Keratinocyte (primary cell): ENCODE results near the gene DCN. TPM values are rescaled to one million over a fixed set of nuclear protein-coding genes. Genes with fewer than 3 reads are reported as not detected.

Source experiments
- DNase-seq: peaks from one replicate; pipeline ENCODE4 v3.0.0-alpha.2; 2011; ENCODE audit warnings: low read depth, missing footprints, low spot score
- FAIRE-seq: peaks from 2 replicates; lab custom pipeline; 2011; peaks lifted over from hg19 to GRCh38; lab: Jason Lieb, UNC
- H2AFZ ChIP-seq: 2 replicates; pipeline ENCODE4 v1.6.0; 2012; ENCODE audit warnings: low read length, control low read depth, inconsistent platforms; ENCODE audit not compliant: control insufficient read depth
- H3K27ac ChIP-seq: 2 replicates; pipeline ENCODE4 v1.5.1; 2011; ENCODE audit warnings: low read length; ENCODE audit not compliant: control insufficient read depth, insufficient read depth
- H3K27me3 ChIP-seq: 3 replicates; pipeline ENCODE4 v1.6.0; 2011; ENCODE audit warnings: low read length; ENCODE audit not compliant: control insufficient read depth, insufficient read depth; ENCODE audit errors: extremely low read depth
- H3K36me3 ChIP-seq, 2 experiments: 2 replicates in 1 of 2; 3 replicates in 1 of 2; pipeline ENCODE4 v1.5.1; 2011; ENCODE audit warnings: low read length in 2 of 2, mild to moderate bottlenecking in 1 of 2; ENCODE audit not compliant: control insufficient read depth in 2 of 2, insufficient read depth in 2 of 2; ENCODE audit errors: extremely low read depth in 1 of 2
- H3K4me1 ChIP-seq: 3 replicates; pipeline ENCODE4 v1.5.1; 2011; ENCODE audit warnings: low read length; ENCODE audit not compliant: control insufficient read depth, insufficient read depth; ENCODE audit errors: extremely low read depth
- H3K4me2 ChIP-seq: 3 replicates; pipeline ENCODE4 v1.6.0; 2011; ENCODE audit warnings: low read depth, low read length; ENCODE audit not compliant: control insufficient read depth, insufficient read depth; ENCODE audit errors: extremely low read depth
- H3K4me3 ChIP-seq, 3 experiments: fragments of 200-600 bp in 1 of 3; sonication (generic) in 1 of 3; 2 replicates in 2 of 3; 3 replicates in 1 of 3; pipeline ENCODE4 v1.5.1; 2011 to 2016; ENCODE audit warnings: low read length in 3 of 3, mild to moderate bottlenecking in 3 of 3, control low read depth in 2 of 3, inconsistent platforms in 1 of 3, low read depth in 1 of 3, mixed read lengths in 1 of 3, mixed run types in 1 of 3, moderate library complexity in 1 of 3; ENCODE audit not compliant: control insufficient read depth in 2 of 3, insufficient read depth in 2 of 3; ENCODE audit errors: extremely low read depth in 1 of 3
- H3K79me2 ChIP-seq: 2 replicates; pipeline ENCODE4 v1.6.0; 2012; ENCODE audit warnings: low read length; ENCODE audit not compliant: control insufficient read depth, insufficient read depth
- H3K9ac ChIP-seq: 3 replicates; pipeline ENCODE4 v1.6.0; 2011; ENCODE audit warnings: low read length; ENCODE audit not compliant: control insufficient read depth, insufficient read depth; ENCODE audit errors: extremely low read depth
- H3K9me1 ChIP-seq: 3 replicates; pipeline ENCODE4 v1.6.0; 2011; ENCODE audit warnings: low read length; ENCODE audit not compliant: control insufficient read depth, insufficient read depth; ENCODE audit errors: extremely low read depth
- H3K9me3 ChIP-seq: 2 replicates; pipeline ENCODE4 v1.5.1; 2012; ENCODE audit warnings: low read depth, low read length; ENCODE audit not compliant: control insufficient read depth
- H4K20me1 ChIP-seq: 3 replicates; pipeline ENCODE4 v1.6.0; 2011; ENCODE audit warnings: low read length; ENCODE audit not compliant: control insufficient read depth, insufficient read depth; ENCODE audit errors: extremely low read depth
- EZH2 ChIP-seq: IDR thresholded peaks from one replicate; pipeline ENCODE4 v1.6.1; 2012; ENCODE audit warnings: inconsistent platforms, mild to moderate bottlenecking, low read length, moderate library complexity
- dilution Hi-C: fragments of 300-500 bp; cut with MboI; formaldehyde crosslinking; loops from one replicate; pipeline ENCODE4 v1.7.0; 2020; ENCODE audit warnings: low sequenced_read_pairs; ENCODE audit not compliant: extremely low pct_ligation_motif_present
- polyA plus RNA-seq, 5 experiments: library from polyadenylated mRNA; depleted of rRNA in 3 of 5; stranded (reverse) in 3 of 5; stranded (forward) in 1 of 5; unstranded in 1 of 5; fragments of >200 nt; gene quantifications; 1 replicate in 1 of 5; 2 replicates in 3 of 5; 3 replicates in 1 of 5; pipeline versions ENCODE4 v1.2.1 to v1.2.3, GENCODE V29; 2011 to 2012; ENCODE audit warnings: missing spikeins in 2 of 5, low read depth in 1 of 5, low replicate concordance in 1 of 5
- TF ChIP-seq, protein P1 (sequence below), 3 experiments: IDR thresholded peaks in 1 of 3; conservative IDR thresholded peaks in 1 of 3; optimal IDR thresholded peaks in 1 of 3; 2 replicates in 2 of 3; 3 replicates in 1 of 3; pipeline versions ENCODE3 to v1.5.1; 2011; ENCODE audit warnings: low read length in 3 of 3, mild to moderate bottlenecking in 3 of 3, moderate library complexity in 2 of 3, control low read depth in 1 of 3, inconsistent platforms in 1 of 3; ENCODE audit not compliant: insufficient read depth in 2 of 3; ENCODE audit errors: extremely low read depth in 1 of 3

The DCN gene
- polyA plus RNA-seq, 1 donor (not counting 4 experiments of a cell fraction or from before 2014, with no cell fraction given): 2.5 TPM

DNA sequence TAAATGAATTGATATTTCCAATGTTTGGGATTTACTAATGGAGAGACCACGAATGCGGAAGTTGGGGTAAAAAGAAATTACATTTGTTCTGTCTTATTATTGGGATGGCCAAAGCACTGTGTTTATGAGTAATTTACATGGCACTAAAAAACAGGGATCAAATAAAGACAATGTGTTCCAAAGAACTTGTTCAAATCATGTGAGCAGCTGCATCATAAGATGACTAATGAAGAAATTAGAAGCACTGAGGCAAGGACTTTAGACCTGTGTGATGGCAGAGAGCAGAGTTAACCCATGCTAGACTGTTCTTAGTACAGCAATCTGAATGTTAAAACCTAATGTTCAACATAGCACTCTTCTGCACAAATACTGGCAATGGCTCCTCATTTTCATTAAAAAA is 34.3 kb upstream of the DCN start:
- no peak for DNase-seq
- TF ChIP-seq, protein P1, sequence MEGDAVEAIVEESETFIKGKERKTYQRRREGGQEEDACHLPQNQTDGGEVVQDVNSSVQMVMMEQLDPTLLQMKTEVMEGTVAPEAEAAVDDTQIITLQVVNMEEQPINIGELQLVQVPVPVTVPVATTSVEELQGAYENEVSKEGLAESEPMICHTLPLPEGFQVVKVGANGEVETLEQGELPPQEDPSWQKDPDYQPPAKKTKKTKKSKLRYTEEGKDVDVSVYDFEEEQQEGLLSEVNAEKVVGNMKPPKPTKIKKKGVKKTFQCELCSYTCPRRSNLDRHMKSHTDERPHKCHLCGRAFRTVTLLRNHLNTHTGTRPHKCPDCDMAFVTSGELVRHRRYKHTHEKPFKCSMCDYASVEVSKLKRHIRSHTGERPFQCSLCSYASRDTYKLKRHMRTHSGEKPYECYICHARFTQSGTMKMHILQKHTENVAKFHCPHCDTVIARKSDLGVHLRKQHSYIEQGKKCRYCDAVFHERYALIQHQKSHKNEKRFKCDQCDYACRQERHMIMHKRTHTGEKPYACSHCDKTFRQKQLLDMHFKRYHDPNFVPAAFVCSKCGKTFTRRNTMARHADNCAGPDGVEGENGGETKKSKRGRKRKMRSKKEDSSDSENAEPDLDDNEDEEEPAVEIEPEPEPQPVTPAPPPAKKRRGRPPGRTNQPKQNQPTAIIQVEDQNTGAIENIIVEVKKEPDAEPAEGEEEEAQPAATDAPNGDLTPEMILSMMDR (optimal IDR thresholded peaks at IDR 0.05 in 1 of 3, IDR thresholded peaks at IDR 0.05 in 1 of 3, conservative IDR thresholded peaks at IDR 0.05 in 1 of 3; ENCODE audit: extremely low read depth in 1 of 3, insufficient read depth in 2 of 3, low read length in 3 of 3): no peak
- no peak for TF ChIP-seq EZH2
- dilution Hi-C loops: no loop called here

DNA sequence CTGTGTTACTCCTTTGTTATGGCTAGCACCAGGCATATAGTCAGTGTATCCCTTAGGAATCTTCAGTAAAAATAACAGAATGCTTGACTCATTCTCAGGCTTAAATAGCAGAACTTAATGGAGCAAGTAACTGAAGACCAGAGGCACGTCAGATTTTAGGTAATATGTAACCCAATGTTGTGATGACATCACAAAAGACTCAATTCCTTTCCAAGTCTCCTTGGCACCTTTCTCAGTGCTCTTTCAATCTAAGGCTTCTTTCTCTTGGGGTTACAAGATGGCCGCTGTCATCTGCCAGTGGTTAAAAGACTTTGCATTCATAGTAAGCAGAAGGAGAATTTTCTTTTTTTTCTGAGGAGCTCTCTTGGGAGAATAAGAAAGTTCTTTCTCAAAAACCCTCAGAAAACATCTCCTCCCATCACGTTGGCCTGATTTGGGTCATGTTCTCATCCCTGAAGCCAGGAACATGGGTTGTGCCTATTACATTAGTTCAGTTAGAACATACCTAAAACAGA is 33.4 kb upstream of the DCN start:
- Histone ChIP-seq H4K20me1 (no peaks in the 10 kb centered on the region), H3K9ac (no peak overlapping the region), H3K79me2 (no peaks in the 10 kb centered on the region), H3K4me3 (no peak overlapping the region), H3K4me2 (no peak overlapping the region), H3K36me3 (no peaks in the 10 kb centered on the region), H3K27ac (no peak overlapping the region), H2AFZ (no peak overlapping the region), H3K27me3 (no peaks in the 10 kb centered on the region), H3K9me1 (no peaks in the 10 kb centered on the region), H3K9me3 (no peaks in the 10 kb centered on the region), H3K4me1 (peaks cover 8% of the 10 kb centered on the region)
- no peak for FAIRE-seq
- TF ChIP-seq, protein P1 (optimal IDR thresholded peaks at IDR 0.05 in 1 of 3, IDR thresholded peaks at IDR 0.05 in 1 of 3, conservative IDR thresholded peaks at IDR 0.05 in 1 of 3; ENCODE audit: extremely low read depth in 1 of 3, insufficient read depth in 2 of 3, low read length in 3 of 3): no peak
- no peak for TF ChIP-seq EZH2
- dilution Hi-C loops: no loop called here
- no peak for DNase-seq

More for the DNA sequence above, 34.3 kb upstream of the DCN start:
- no peak overlapping the region for H3K9ac ChIP-seq
- H4K20me1 ChIP-seq: no peaks in the 10 kb centered on the region
- no peaks in the 10 kb centered on the region for H3K36me3 ChIP-seq
- peaks cover 8% of the 10 kb centered on the region for H3K4me1 ChIP-seq
- no peak overlapping the region for H2AFZ ChIP-seq
- no peaks in the 10 kb centered on the region for H3K79me2 ChIP-seq
- H3K4me2 ChIP-seq: no peak overlapping the region
- H3K27ac ChIP-seq: no peak overlapping the region
- H3K4me3 ChIP-seq: no peak overlapping the region
- no peaks in the 10 kb centered on the region for H3K9me3 ChIP-seq
- no peak for FAIRE-seq
- no peaks in the 10 kb centered on the region for H3K27me3 ChIP-seq
- H3K9me1 ChIP-seq: no peaks in the 10 kb centered on the region
